GM19395 (cell line): ENCODE measurements around the gene FAM174B.

Experiments
- ATAC-seq: cut with Tn5 transposase; IDR thresholded peaks from one replicate; pipeline ENCODE4 v1.9.1; 2021; ENCODE audit warnings: mild to moderate bottlenecking, moderate library complexity; ENCODE audit not compliant: unreplicated experiment

FAM174B gene

GRCh38 chr15:92643849-92644815 is 11.4 kb downstream of the FAM174B start:
- no peak for ATAC-seq

- ATAC-seq, result no peak
Observed at GRCh38 chr15:92638709-92639365, 16.7 kb downstream of the FAM174B start.

DNA sequence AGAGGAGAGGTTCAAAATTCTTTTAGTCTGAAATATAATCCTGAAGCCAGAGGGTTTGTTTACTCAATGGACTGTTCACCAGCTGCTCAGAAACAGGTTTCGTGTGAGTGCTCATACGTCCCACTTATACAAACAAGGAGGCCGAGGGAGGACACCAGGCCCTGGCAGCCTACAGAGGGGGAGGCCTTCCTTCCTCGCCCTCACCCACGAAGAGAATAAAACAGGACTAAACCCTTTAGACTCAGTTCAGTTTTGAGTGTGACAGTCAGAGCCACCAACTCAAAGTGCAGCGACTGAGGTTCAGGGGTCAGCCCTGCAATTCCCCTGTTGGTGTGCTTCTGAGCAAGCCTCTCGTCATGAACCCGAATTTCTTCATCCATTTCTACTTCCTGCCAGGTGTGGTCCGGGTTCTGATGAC is 17.3 kb downstream of the FAM174B start:
- ATAC-seq, result no peak

- ATAC-seq, result no peak
Observed at GRCh38 chr15:92637626-92638025, 17.9 kb downstream of the FAM174B start.

- ATAC-seq, result no peak
Observed at GRCh38 chr15:92636908-92637481, 18.6 kb downstream of the FAM174B start.

GRCh38 chr15:92636401-92636907 is 19.1 kb downstream of the FAM174B start:
- no peak for ATAC-seq

DNA sequence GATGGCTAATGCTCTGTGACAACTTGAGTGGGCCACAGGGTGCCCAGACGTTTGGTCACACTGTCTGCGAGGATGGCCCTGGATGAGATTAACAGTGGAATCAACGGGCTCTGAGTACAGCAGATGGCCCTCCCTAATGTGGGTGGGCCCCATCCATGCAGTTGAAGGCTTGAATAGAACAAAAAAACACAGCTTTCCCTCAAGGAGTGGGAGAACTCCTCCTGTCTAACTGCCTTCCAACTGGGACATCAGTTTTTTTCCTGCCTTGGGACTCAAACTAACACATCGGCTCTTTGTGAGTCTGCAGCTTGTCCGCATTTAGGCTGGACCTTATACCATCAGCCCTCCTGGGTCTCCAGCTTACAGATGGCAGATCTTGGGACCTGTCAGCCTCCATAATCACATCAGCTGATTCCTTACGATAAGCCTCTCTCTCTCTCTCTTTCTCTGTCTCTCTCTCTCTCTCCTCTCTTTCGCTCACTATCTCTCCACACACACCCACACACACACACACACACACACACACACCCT is 20.8 kb downstream of the FAM174B start:
- no peak for ATAC-seq

- no peak for ATAC-seq
Observed at GRCh38 chr15:92634060-92634459, 21.5 kb downstream of the FAM174B start.

- no peak for ATAC-seq
Observed at GRCh38 chr15:92633418-92633817, 22.2 kb downstream of the FAM174B start.

DNA sequence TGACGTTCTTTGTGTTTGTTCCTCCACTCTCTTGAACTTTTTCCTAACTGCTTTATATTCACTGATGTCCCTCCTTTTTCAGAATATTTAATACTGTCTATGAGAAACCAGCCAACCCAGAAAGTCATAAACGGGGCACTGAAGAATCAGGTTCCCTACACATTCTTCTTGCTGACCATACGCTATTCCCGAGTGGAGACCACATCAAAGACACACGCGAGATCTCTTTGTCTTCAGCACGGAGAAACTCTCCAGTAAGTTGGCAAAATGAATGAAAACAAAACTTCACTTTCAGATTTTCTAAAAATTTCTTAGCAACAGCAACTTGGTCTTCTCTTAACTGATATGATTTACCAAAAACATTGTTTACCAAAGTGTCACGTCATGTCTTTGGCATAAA is 22.6 kb downstream of the FAM174B start:
- ATAC-seq, result no peak

GRCh38 chr15:92631721-92632120 is 23.9 kb downstream of the FAM174B start:
- no peak for ATAC-seq

DNA sequence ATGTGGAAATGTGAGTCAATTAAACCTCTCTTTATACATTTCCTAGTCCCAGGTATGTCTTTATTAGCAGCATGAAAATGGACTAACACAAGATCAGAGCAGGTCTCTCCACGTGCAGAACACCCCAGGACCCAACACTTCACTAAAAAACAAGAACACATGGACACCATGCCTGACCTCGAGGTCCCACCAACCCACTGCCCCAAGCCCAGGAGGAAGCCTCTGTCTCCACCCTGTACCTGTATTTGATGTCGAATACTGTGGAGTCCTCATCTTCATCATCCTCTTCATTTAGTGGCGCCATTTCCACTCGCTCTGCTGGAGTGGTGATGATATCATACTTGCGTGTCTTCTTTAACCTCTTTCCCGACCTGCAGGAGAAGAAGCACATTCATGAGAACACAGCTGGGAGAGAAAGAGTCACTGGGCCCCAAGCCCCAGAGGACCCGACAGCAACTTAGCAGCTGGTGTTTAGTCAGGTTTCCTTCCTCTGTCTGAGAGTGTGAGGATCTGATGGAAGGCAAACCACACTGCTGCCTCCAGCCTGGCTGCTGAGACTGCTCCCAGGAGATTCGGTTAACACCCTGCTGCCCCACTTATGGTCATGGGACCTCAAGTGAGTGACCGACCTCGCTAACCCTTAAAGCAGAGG is 25.5 kb downstream of the FAM174B start:
- ATAC-seq, result no peak

DNA sequence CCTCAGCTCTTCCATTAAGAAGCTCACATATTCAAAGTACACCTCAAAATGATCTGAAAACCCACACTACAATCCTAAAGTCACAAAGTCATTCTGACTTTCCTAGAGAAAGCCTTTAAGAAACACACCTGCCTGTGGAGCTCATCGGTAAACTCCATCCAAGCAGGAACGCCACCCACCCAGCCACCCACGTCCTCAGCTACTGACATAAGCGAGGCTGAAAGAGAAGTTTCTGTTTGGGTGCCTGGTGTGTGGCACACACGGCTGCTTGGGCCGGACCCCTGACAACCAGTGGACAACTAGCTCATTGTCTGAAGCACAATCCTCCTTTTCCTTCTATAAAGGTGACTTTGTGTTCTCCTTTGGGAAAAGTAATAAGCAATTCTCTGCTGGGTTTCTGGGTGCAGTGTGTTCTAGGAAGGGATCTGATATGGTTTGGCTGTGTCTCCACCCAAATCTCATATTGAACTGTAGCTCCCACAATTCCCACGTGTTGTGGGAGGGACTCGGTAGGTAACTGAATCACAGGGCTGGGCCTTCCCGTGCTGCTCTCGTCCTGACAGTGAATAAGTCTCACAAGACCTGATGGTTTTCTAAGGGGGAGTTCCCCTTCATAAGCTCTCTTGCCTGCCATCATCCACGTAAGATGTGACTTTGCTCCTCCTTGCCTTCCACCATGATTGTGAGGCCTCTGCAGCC is 26.1 kb downstream of the FAM174B start:
- ATAC-seq, result no peak

GRCh38 chr15:92627014-92627413 is 28.6 kb downstream of the FAM174B start:
- ATAC-seq, result no peak

DNA sequence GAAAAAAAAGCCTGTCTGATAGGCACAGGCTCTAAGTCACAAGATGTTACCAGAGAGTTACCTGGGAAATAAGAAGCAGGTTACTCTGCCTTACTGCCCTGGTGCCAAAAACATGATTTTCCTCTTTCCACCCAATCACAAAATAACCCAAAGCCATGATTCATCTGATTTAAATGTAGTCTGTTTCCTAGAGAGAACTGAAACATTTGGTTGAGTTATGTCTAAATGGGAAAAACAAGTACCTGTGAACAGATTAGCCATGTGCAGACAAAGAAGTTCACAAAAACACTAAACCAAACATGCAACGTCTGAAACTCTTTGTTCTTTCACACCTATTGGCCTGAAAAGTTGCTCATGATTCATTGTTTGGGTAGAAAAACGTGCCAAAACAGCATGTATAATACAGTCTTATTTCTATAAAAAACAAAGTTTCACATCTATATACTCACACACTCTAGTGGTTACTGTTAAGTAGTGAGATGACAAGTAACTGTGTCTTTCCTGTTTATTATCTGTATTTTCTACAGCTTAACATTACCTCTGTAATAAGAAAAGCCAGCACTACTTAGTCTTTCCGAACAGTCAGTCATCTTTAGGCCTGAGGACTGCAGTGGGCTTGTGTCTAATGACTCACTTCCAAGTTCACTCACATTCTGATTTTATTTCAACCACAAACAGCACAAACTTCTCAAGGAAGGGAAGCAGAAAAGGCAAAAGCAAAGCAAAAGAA is 30.2 kb downstream of the FAM174B start:
- ATAC-seq, result peak; percentile 89

- no peak for ATAC-seq
Observed at GRCh38 chr15:92624401-92624991, 31.1 kb downstream of the FAM174B start.

DNA sequence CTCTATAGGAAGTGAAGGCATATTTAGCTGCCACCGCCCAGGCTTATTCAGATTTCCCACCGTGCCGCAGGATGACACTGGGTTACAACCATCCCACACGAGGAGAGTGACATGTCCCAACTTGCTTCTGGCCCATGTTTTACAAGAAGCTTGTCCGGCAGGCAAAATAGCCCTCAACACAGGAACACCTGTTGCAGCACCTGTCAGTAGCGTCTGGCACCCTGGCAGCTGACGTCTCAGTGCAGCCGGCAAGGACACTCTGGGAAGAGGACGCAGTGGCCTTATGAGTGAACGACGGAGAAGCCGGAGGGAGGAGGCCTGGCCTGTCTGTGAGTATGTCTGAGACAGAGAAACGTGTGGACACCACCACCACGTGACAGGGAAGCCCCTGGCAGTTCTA is 32.1 kb downstream of the FAM174B start:
- ATAC-seq, result no peak

DNA sequence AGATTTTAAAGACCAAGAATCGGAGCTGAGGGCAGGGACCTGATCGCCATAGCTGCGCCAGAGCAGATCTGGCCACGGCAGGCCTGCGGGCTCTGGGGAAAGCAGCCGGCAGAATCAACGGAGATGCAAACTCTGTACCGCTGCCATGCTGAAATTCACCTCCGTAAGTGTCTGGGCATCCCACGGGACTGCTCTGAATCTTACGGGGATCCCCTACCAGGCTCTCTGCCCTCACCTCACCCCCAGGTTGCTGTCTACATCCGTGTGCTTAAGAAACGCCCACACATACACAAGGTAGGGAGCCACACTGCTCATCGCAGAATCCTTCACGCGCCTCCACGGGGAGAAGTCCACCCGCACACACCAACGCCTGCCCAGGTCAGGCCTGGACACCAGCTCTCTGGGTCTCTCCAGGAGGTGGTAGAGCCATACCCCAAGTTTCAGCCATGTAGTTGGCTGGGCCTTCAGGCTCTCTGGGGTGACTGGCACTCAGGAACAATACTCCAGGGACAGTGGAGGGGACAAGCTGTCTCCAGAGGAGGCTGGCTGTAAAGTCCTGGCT is 33.5 kb downstream of the FAM174B start:
- ATAC-seq, result no peak

- ATAC-seq, result no peak
Observed at GRCh38 chr15:92620991-92621390, 34.6 kb downstream of the FAM174B start.
